ENCODE measurements around the gene MRPL41.
"Not testable (repeated sequence)": the region's sequence is repeated elsewhere in the genome, so short reads cannot be mapped to it uniquely, and the experiment has no call there.

The MRPL41 gene

GRCh38 chr9:137590469-137591383 lies 39.0 kb downstream of the MRPL41 start, which contains the start of gene ZMYND19:
Gene ZMYND19 (minus strand): TSS chr9:137590512. CDS start chr9:137590263, 249 bp downstream.
- peak; percentile 99 for FAIRE-seq
- DNase-seq (ENCODE audit: insufficient read length, low spot score) = peak; percentile 100
- TF ChIP-seq POLR2AphosphoS5 (IDR thresholded peaks at IDR 0.05; ENCODE audit: low read depth, low read length) = no peak
- peak; percentile 50; the same call in 1 of the 2 replicates for TF ChIP-seq TAF1 (IDR thresholded peaks at IDR 0.05; ENCODE audit: low read depth, low read length)
- no peak; the same call in 1 of the 2 replicates for TF ChIP-seq POLR2A (IDR thresholded peaks at IDR 0.05; ENCODE audit: low read depth, low read length)
- no peak for TF ChIP-seq POU2F2 (IDR thresholded peaks at IDR 0.05; ENCODE audit: low read depth, low read length)
- TF ChIP-seq PAX5 (IDR thresholded peaks at IDR 0.05; ENCODE audit: insufficient read depth, low read length, severe bottlenecking) = no peak

- FAIRE-seq (no peak), DNase-seq (ENCODE audit: insufficient read length, low spot score) (no peak)
- TF ChIP-seq TAF1 (IDR thresholded peaks at IDR 0.05; ENCODE audit: low read depth, low read length) = no peak
- TF ChIP-seq POLR2A (IDR thresholded peaks at IDR 0.05; ENCODE audit: low read depth, low read length) = no peak
- no peak for TF ChIP-seq POLR2AphosphoS5 (IDR thresholded peaks at IDR 0.05; ENCODE audit: low read depth, low read length)
- TF ChIP-seq PAX5 (IDR thresholded peaks at IDR 0.05; ENCODE audit: insufficient read depth, low read length, severe bottlenecking) = no peak
- TF ChIP-seq SPI1 (IDR thresholded peaks at IDR 0.05; ENCODE audit: low read depth, low read length) = no peak
- TF ChIP-seq POU2F2 (IDR thresholded peaks at IDR 0.05; ENCODE audit: low read depth, low read length) = no peak
These were observed 41.1 kb downstream of the MRPL41 start for GRCh38 chr9:137592767-137593166.

- FAIRE-seq (no peak), DNase-seq (ENCODE audit: insufficient read length, low spot score) (no peak)
- TF ChIP-seq PAX5 (IDR thresholded peaks at IDR 0.05; ENCODE audit: insufficient read depth, low read length, severe bottlenecking) (no peak), POLR2AphosphoS5 (IDR thresholded peaks at IDR 0.05; ENCODE audit: low read depth, low read length) (no peak), POU2F2 (IDR thresholded peaks at IDR 0.05; ENCODE audit: low read depth, low read length) (no peak), POLR2A (IDR thresholded peaks at IDR 0.05; ENCODE audit: low read depth, low read length) (no peak), SPI1 (IDR thresholded peaks at IDR 0.05; ENCODE audit: low read depth, low read length) (no peak), TAF1 (IDR thresholded peaks at IDR 0.05; ENCODE audit: low read depth, low read length) (no peak)
These were observed 41.5 kb downstream of the MRPL41 start for GRCh38 chr9:137593176-137593575.

GRCh38 chr9:137596577-137596976 lies 44.9 kb downstream of the MRPL41 start:
- not testable (repeated sequence) for FAIRE-seq; DNase-seq (ENCODE audit: insufficient read length, low spot score)

- no peak for TF ChIP-seq PAX5 (IDR thresholded peaks at IDR 0.05; ENCODE audit: insufficient read depth, low read length, severe bottlenecking)
- no peak for TF ChIP-seq TAF1 (IDR thresholded peaks at IDR 0.05; ENCODE audit: low read depth, low read length)
- no peak for TF ChIP-seq POU2F2 (IDR thresholded peaks at IDR 0.05; ENCODE audit: low read depth, low read length)
- TF ChIP-seq POLR2AphosphoS5 (IDR thresholded peaks at IDR 0.05; ENCODE audit: low read depth, low read length) = no peak
- TF ChIP-seq POLR2A (IDR thresholded peaks at IDR 0.05; ENCODE audit: low read depth, low read length) = no peak
- no peak for DNase-seq (ENCODE audit: insufficient read length, low spot score)
- no peak for FAIRE-seq
These were observed 47.3 kb downstream of the MRPL41 start for GRCh38 chr9:137598943-137599342.
